GM10847 (cell line): ENCODE data around the gene NME4.

Source experiments
- POLR2A ChIP-seq: IDR thresholded peaks from 2 replicates; pipeline ENCODE4 v1.6.1; 2011; ENCODE audit not compliant: insufficient read length; ENCODE audit errors: extremely low read depth

NME4 gene

DNA sequence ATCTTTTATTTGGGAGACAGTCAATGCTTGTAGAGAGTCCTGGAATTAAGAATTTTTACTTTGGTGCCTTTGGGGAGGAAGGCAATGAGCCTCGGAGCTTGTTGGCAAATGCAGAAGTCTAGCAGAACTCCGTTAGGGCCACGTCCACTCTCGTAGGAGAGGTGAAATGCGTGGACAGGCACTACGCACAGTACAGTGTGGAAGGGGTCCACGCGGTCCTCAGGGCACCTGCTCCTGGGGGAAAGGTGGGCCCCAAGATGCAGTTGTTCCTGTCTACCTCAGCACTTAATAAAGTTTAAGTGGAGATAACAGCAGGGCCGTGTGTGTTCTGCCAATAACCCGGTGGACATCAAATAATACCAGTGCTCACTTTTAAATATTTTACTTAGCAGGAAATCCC, 30.3 kb downstream of the NME4 start:
- no peak for TF ChIP-seq POLR2A

DNA sequence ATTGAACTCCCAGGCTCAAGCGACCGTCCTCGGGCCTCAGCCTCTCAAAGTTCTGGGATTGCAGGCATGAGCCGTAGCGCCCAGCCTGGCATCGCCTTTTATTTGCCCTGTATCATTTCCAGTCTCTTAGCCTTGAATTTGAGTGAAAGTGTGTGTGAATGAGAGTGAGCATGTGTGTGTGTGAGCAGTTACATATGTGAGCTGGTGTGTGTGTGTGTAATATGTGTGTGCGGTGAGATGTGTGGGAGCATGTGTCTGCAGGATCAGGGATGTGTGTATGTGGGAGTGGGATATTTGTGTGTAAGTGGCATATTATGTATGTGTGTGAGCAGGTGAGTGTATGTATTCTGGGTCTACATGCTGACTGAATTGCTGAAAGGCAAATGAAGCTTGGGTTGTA, 33.9 kb downstream of the NME4 start:
- no peak for TF ChIP-seq POLR2A

- TF ChIP-seq POLR2A = no peak
These were observed 43.6 kb downstream of the NME4 start for GRCh38 chr16:440627-441026.

DNA sequence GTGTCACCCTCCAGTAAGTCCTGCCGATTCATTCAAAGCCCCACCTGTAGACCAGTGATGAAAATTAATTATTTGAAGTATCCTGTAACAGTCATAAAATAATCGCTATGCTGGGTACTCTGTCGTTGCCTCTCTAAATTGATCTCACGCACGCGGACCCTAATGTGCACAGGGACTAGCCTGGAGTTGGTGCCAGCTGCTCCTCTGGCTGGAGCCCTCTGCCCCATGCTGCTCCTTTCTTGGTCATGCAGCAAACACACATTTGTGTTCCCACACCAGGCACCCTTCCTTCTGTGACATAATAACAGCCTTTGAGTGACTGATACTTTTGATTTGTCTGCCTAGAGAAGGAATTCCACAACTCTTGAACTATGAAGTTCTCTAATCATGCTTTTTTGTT, 44.4 kb downstream of the NME4 start:
- TF ChIP-seq POLR2A = no peak

GRCh38 chr16:442976-443375, 46.0 kb downstream of the NME4 start:
- TF ChIP-seq POLR2A = no peak

GRCh38 chr16:444027-444426, 47.0 kb downstream of the NME4 start:
- TF ChIP-seq POLR2A = no peak

DNA sequence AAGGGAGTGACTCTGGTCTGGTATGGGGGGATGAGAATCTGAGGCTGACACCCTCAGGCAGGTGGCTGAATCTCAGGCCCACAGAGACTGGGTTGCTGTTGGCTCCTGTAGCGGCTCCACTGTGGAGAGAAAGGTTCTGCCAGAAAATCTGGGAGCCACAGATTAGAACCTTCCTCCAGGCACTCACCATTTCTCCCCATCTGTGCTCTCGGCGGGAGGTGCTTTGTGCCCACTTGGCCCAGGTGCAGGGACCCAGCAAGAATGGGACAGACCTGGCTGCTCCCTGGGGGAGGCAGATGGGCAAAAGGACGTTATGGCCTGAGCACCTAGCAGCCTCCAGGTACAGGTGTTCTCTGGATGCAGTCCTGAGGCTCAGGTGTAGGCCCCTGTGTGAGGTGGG, 48.6 kb downstream of the NME4 start:
- no peak for TF ChIP-seq POLR2A
